ENCODE measurements around the gene MRPS18B. TPM values are rescaled to one million over a fixed set of nuclear protein-coding genes. Genes with fewer than 3 reads are reported as not detected.

MRPS18B gene
- total and polyA plus RNA-seq, 2 of the 13 experiments (the other 11 are each of a cell fraction or from before 2014, with no cell fraction given) = 125 to 131 TPM

- TF ChIP-seq, protein P1, sequence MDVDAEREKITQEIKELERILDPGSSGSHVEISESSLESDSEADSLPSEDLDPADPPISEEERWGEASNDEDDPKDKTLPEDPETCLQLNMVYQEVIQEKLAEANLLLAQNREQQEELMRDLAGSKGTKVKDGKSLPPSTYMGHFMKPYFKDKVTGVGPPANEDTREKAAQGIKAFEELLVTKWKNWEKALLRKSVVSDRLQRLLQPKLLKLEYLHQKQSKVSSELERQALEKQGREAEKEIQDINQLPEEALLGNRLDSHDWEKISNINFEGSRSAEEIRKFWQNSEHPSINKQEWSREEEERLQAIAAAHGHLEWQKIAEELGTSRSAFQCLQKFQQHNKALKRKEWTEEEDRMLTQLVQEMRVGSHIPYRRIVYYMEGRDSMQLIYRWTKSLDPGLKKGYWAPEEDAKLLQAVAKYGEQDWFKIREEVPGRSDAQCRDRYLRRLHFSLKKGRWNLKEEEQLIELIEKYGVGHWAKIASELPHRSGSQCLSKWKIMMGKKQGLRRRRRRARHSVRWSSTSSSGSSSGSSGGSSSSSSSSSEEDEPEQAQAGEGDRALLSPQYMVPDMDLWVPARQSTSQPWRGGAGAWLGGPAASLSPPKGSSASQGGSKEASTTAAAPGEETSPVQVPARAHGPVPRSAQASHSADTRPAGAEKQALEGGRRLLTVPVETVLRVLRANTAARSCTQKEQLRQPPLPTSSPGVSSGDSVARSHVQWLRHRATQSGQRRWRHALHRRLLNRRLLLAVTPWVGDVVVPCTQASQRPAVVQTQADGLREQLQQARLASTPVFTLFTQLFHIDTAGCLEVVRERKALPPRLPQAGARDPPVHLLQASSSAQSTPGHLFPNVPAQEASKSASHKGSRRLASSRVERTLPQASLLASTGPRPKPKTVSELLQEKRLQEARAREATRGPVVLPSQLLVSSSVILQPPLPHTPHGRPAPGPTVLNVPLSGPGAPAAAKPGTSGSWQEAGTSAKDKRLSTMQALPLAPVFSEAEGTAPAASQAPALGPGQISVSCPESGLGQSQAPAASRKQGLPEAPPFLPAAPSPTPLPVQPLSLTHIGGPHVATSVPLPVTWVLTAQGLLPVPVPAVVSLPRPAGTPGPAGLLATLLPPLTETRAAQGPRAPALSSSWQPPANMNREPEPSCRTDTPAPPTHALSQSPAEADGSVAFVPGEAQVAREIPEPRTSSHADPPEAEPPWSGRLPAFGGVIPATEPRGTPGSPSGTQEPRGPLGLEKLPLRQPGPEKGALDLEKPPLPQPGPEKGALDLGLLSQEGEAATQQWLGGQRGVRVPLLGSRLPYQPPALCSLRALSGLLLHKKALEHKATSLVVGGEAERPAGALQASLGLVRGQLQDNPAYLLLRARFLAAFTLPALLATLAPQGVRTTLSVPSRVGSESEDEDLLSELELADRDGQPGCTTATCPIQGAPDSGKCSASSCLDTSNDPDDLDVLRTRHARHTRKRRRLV (CRISPR knock-in tag; IDR thresholded peaks at IDR 0.05) = 0 out of 2 replicates have a peak, but pooled peaks have one; percentile 67
- TF ChIP-seq ZSCAN12 (CRISPR knock-in tag; IDR thresholded peaks at IDR 0.05) (no peak), ZNF720 (CRISPR knock-in tag; IDR thresholded peaks at IDR 0.05) (no peak), ZNF260 (CRISPR knock-in tag; IDR thresholded peaks at IDR 0.05; ENCODE audit: borderline replicate concordance, low read depth) (no peak), CBX2 (IDR thresholded peaks at IDR 0.05; ENCODE audit: low read depth, low read length) (no peak), CBX2 (CRISPR knock-in tag; IDR thresholded peaks at IDR 0.05; ENCODE audit: low read depth) (no peak), ZMYM3 (CRISPR knock-in tag; IDR thresholded peaks at IDR 0.05) (peak; percentile 82), POGK (CRISPR knock-in tag; conservative IDR thresholded peaks at IDR 0.05) (peak; percentile 88), ZMAT3 (CRISPR knock-in tag; conservative IDR thresholded peaks at IDR 0.05) (peak; percentile 84; the same call in 1 of the 2 replicates), HNRNPK (IDR thresholded peaks at IDR 0.05; ENCODE audit: low read depth, low read length, poor library complexity, severe bottlenecking) (no peak), ATF2 (CRISPR knock-in tag; IDR thresholded peaks at IDR 0.05) (peak; percentile 70; the same call in 1 of the 2 replicates), IRF2 (CRISPR knock-in tag; IDR thresholded peaks at IDR 0.05) (peak; percentile 94), ZNF792 (CRISPR knock-in tag; IDR thresholded peaks at IDR 0.05) (peak; percentile 56), EED (CRISPR knock-in tag; IDR thresholded peaks at IDR 0.05) (no peak; the same call in 1 of the 2 replicates), MIXL1 (CRISPR knock-in tag; IDR thresholded peaks at IDR 0.05) (peak; percentile 95), ZHX1 (CRISPR knock-in tag; IDR thresholded peaks at IDR 0.05; ENCODE audit: low read depth) (no peak), ZNF264 (CRISPR knock-in tag; IDR thresholded peaks at IDR 0.05) (no peak), TMF1 (CRISPR knock-in tag; IDR thresholded peaks at IDR 0.05; ENCODE audit: low read depth) (peak; percentile 54; the same call in 1 of the 2 replicates), ZNF331 (CRISPR knock-in tag; IDR thresholded peaks at IDR 0.05) (peak; percentile 91)
Measured at GRCh38 chr6:30672445-30673253, 55.0 kb downstream of the MRPS18B start, which contains the start of gene DHX16 (continued).

All from HepG2 (cell line).